Inferior parietal cortex (tissue), 1 donor: ENCODE measurements around the gene SRP14.
"Not testable (repeated sequence)": the region's sequence is repeated elsewhere in the genome, so short reads cannot be mapped to it uniquely, and the experiment has no call there.

Experiments used
- DNase-seq: peaks from one replicate; pipeline ENCODE4 v3.0.0-alpha.2; 2016; ENCODE audit errors: extremely low spot score

SRP14 gene

GRCh38 chr15:40029979-40030893 lies 8.7 kb downstream of the SRP14 start:
- no peak for DNase-seq

- no peak for DNase-seq
These were observed 10.1 kb downstream of the SRP14 start for GRCh38 chr15:40028853-40029252.

- DNase-seq: no peak
These were observed 10.8 kb downstream of the SRP14 start for GRCh38 chr15:40028193-40028592.

GRCh38 chr15:40016224-40016865 lies 22.6 kb downstream of the SRP14 start:
- DNase-seq: no peak

- DNase-seq: no peak
These were observed 24.6 kb downstream of the SRP14 start for GRCh38 chr15:40014390-40014789.

GRCh38 chr15:40013372-40013771 lies 25.6 kb downstream of the SRP14 start:
- not testable (repeated sequence) for DNase-seq

- DNase-seq: peak; percentile 8
These were observed 27.7 kb downstream of the SRP14 start for GRCh38 chr15:40011303-40011702.

- DNase-seq: no peak
These were observed 28.3 kb downstream of the SRP14 start for GRCh38 chr15:40010686-40011085.

GRCh38 chr15:40008061-40008765 lies 30.8 kb downstream of the SRP14 start:
- DNase-seq: no peak

GRCh38 chr15:40006646-40007045 lies 32.3 kb downstream of the SRP14 start:
- DNase-seq: no peak

GRCh38 chr15:40006003-40006402 lies 33.0 kb downstream of the SRP14 start:
- DNase-seq: no peak

- no peak for DNase-seq
These were observed 35.7 kb downstream of the SRP14 start for GRCh38 chr15:40003116-40003916.

- DNase-seq: no peak
These were observed 36.7 kb downstream of the SRP14 start for GRCh38 chr15:40002295-40002694.

GRCh38 chr15:39999538-40000200 lies 39.3 kb downstream of the SRP14 start:
- DNase-seq: no peak

- no peak for DNase-seq
These were observed 40.4 kb downstream of the SRP14 start for GRCh38 chr15:39998511-39999077.

- DNase-seq: no peak
These were observed 41.3 kb downstream of the SRP14 start for GRCh38 chr15:39997639-39998038.

GRCh38 chr15:39997031-39997430 lies 42.0 kb downstream of the SRP14 start:
- no peak for DNase-seq

GRCh38 chr15:39996228-39996627 lies 42.8 kb downstream of the SRP14 start:
- not testable (repeated sequence) for DNase-seq

GRCh38 chr15:39992953-39993352 lies 46.0 kb downstream of the SRP14 start:
- DNase-seq: not testable (repeated sequence)

GRCh38 chr15:39990706-39991105 lies 48.3 kb downstream of the SRP14 start:
- DNase-seq: no peak

GRCh38 chr15:39987821-39988220 lies 51.2 kb downstream of the SRP14 start:
- no peak for DNase-seq
